ENCODE measurements around the gene PDE4A.
A peak's percentile ranks its signal among the peaks of the same experiment; 100 is the strongest.
"Not testable (repeated sequence)": the region's sequence is repeated elsewhere in the genome, so short reads cannot be mapped to it uniquely, and the experiment has no call there.

The PDE4A gene

GRCh38 chr19:10424011-10424637 is 3.8 kb downstream of the PDE4A start:
- DNase-seq (ENCODE audit: low read depth in 2 of 2) = peak; percentile 61 to 66

- no peak for DNase-seq (ENCODE audit: low read depth in 2 of 2)
Observed at GRCh38 chr19:10427169-10427568, 6.8 kb downstream of the PDE4A start.

GRCh38 chr19:10428996-10429381 is 8.7 kb downstream of the PDE4A start:
- no peak for DNase-seq (ENCODE audit: low read depth in 2 of 2)

GRCh38 chr19:10430505-10431253 is 10.3 kb downstream of the PDE4A start:
- DNase-seq (ENCODE audit: low read depth in 2 of 2) = no peak

GRCh38 chr19:10431254-10431942 is 11.1 kb downstream of the PDE4A start:
- no peak for DNase-seq (ENCODE audit: low read depth in 2 of 2)

- peak in 1 of 2 donors; percentile 49 for DNase-seq (ENCODE audit: low read depth in 2 of 2)
Observed at GRCh38 chr19:10431943-10432735, 11.8 kb downstream of the PDE4A start.

GRCh38 chr19:10432736-10433130 is 12.4 kb downstream of the PDE4A start:
- no peak for DNase-seq (ENCODE audit: low read depth in 2 of 2)

GRCh38 chr19:10433131-10433536 is 12.8 kb downstream of the PDE4A start:
- no peak for DNase-seq (ENCODE audit: low read depth in 2 of 2)

GRCh38 chr19:10439588-10439987 is 19.2 kb downstream of the PDE4A start:
- no peak for DNase-seq (ENCODE audit: low read depth in 2 of 2)

- DNase-seq (ENCODE audit: low read depth in 2 of 2) = no peak
Observed at GRCh38 chr19:10442698-10443097, 22.4 kb downstream of the PDE4A start.

GRCh38 chr19:10449037-10449436 is 28.7 kb downstream of the PDE4A start:
- DNase-seq (ENCODE audit: low read depth in 2 of 2) = no peak

GRCh38 chr19:10450191-10450852 is 30.0 kb downstream of the PDE4A start:
- no peak for DNase-seq (ENCODE audit: low read depth in 2 of 2)

GRCh38 chr19:10450853-10451609 is 30.7 kb downstream of the PDE4A start:
- no peak for DNase-seq (ENCODE audit: low read depth in 2 of 2)

- no peak for DNase-seq (ENCODE audit: low read depth in 2 of 2)
Observed at GRCh38 chr19:10452726-10453618, 32.6 kb downstream of the PDE4A start.

- DNase-seq (ENCODE audit: low read depth in 2 of 2) = no peak
Observed at GRCh38 chr19:10453852-10454251, 33.5 kb downstream of the PDE4A start.

GRCh38 chr19:10454267-10454666 is 33.9 kb downstream of the PDE4A start:
- no peak for DNase-seq (ENCODE audit: low read depth in 2 of 2)

- DNase-seq (ENCODE audit: low read depth in 2 of 2) = not testable (repeated sequence)
Observed at GRCh38 chr19:10458733-10459132, 38.4 kb downstream of the PDE4A start.

GRCh38 chr19:10460714-10461046 is 40.3 kb downstream of the PDE4A start:
- DNase-seq (ENCODE audit: low read depth in 2 of 2) = no peak

GRCh38 chr19:10461047-10461949 is 41.0 kb downstream of the PDE4A start:
- peak; percentile 85 to 98 for DNase-seq (ENCODE audit: low read depth in 2 of 2)
